SKM-1 treated with dmso at 0.1 percent for 144 hours (cell line): Measurements from ENCODE around the gene CDH26.
"Not testable (repeated sequence)": the region's sequence is repeated elsewhere in the genome, so short reads cannot be mapped to it uniquely, and the experiment has no call there.

ENCODE experiments used
- DNase-seq: peaks from one replicate; lab custom pipeline; 2025; ENCODE audit not compliant: unreplicated experiment; lab: John Stamatoyannopoulos, UW

Gene CDH26

GRCh38 chr20:59940129-59940955, 17.9 kb upstream of the CDH26 start, which contains the start of the genes FAM217B and PPP1R3D:
FAM217B (plus strand) TSS chr20:59940389; CDS start chr20:59943944, 3,555 bp downstream.
PPP1R3D (minus strand) TSS chr20:59940305; CDS start chr20:59939931, 374 bp downstream.
- DNase-seq, result peak; percentile 85

GRCh38 chr20:59940956-59941294, 17.3 kb upstream of the CDH26 start:
- no peak for DNase-seq

GRCh38 chr20:59942245-59942644, 16.0 kb upstream of the CDH26 start:
- no peak for DNase-seq

GRCh38 chr20:59944726-59945125, 13.5 kb upstream of the CDH26 start:
- DNase-seq, result no peak

- DNase-seq, result no peak
These were observed 13.0 kb upstream of the CDH26 start for GRCh38 chr20:59945175-59945574.

GRCh38 chr20:59945731-59946130, 12.5 kb upstream of the CDH26 start:
- DNase-seq, result no peak

GRCh38 chr20:59947376-59947775, 10.8 kb upstream of the CDH26 start:
- no peak for DNase-seq

- no peak for DNase-seq
These were observed 10.0 kb upstream of the CDH26 start for GRCh38 chr20:59948212-59948611.

GRCh38 chr20:59948828-59949720, 9.1 kb upstream of the CDH26 start:
- peak; percentile 58 for DNase-seq

- DNase-seq, result no peak
These were observed 8.3 kb upstream of the CDH26 start for GRCh38 chr20:59949911-59950310.

GRCh38 chr20:59954718-59955117, 3.5 kb upstream of the CDH26 start:
- DNase-seq, result no peak

- no peak for DNase-seq
These were observed 3.0 kb upstream of the CDH26 start for GRCh38 chr20:59955131-59955796.

GRCh38 chr20:59957568-59957967, 655 bp upstream of the CDH26 start:
- not testable (repeated sequence) for DNase-seq

- DNase-seq, result no peak
These were observed 403 bp downstream of the CDH26 start for GRCh38 chr20:59958626-59959025.

- DNase-seq, result no peak
These were observed 3.2 kb downstream of the CDH26 start for GRCh38 chr20:59961423-59961822.

GRCh38 chr20:59962155-59962554, 3.9 kb downstream of the CDH26 start:
- DNase-seq, result no peak

- no peak for DNase-seq
These were observed 8.2 kb downstream of the CDH26 start for GRCh38 chr20:59966428-59966827.

GRCh38 chr20:59971428-59971827, 13.2 kb downstream of the CDH26 start:
- DNase-seq, result no peak

- no peak for DNase-seq
These were observed 14.0 kb downstream of the CDH26 start for GRCh38 chr20:59972037-59972801.

- DNase-seq, result no peak
These were observed 18.0 kb downstream of the CDH26 start for GRCh38 chr20:59976156-59976782.
